Ishikawa (cell line): ENCODE results near the gene CHP1.

Source experiments
- CEBPB ChIP-seq: IDR thresholded peaks from 2 replicates; pipeline ENCODE4 v1.6.1; 2012
- CREB1 ChIP-seq: IDR thresholded peaks from 2 replicates; pipeline ENCODE4 v1.6.1; 2012; ENCODE audit warnings: low read depth
- EGR1 ChIP-seq: IDR thresholded peaks from 2 replicates; pipeline ENCODE4 v1.6.1; 2012
- EP300 ChIP-seq: IDR thresholded peaks from 2 replicates; pipeline ENCODE4 v1.6.1; 2012; ENCODE audit warnings: borderline replicate concordance
- FOXM1 ChIP-seq: IDR thresholded peaks from 2 replicates; pipeline ENCODE4 v1.6.1; 2012; ENCODE audit warnings: low read depth, borderline replicate concordance
- NFIC ChIP-seq: IDR thresholded peaks from 2 replicates; pipeline ENCODE4 v1.6.1; 2012
- RAD21 ChIP-seq: IDR thresholded peaks from 2 replicates; pipeline ENCODE4 v1.6.1; 2012; ENCODE audit warnings: low read depth
- TAF1 ChIP-seq: IDR thresholded peaks from 2 replicates; pipeline ENCODE4 v1.6.1; 2012; ENCODE audit warnings: low read depth, mild to moderate bottlenecking
- TCF12 ChIP-seq: IDR thresholded peaks from 2 replicates; pipeline ENCODE4 v1.6.1; 2012; ENCODE audit warnings: low read depth
- TEAD4 ChIP-seq: IDR thresholded peaks from 2 replicates; pipeline ENCODE4 v1.6.1; 2012
- USF1 ChIP-seq: IDR thresholded peaks from 2 replicates; pipeline ENCODE4 v1.6.1; 2012
- YY1 ChIP-seq: IDR thresholded peaks from 2 replicates; pipeline ENCODE4 v1.6.1; 2012; ENCODE audit warnings: low read depth
- ZBTB7A ChIP-seq: IDR thresholded peaks from 2 replicates; pipeline ENCODE4 v1.6.1; 2012; ENCODE audit warnings: low read depth
- TF ChIP-seq, protein P1 (sequence below): IDR thresholded peaks from 2 replicates; pipeline ENCODE4 v1.6.1; 2012; ENCODE audit warnings: low read depth, mild to moderate bottlenecking
- TF ChIP-seq, protein P2 (sequence below): IDR thresholded peaks from 2 replicates; pipeline ENCODE4 v1.6.1; 2012

Gene CHP1

DNA sequence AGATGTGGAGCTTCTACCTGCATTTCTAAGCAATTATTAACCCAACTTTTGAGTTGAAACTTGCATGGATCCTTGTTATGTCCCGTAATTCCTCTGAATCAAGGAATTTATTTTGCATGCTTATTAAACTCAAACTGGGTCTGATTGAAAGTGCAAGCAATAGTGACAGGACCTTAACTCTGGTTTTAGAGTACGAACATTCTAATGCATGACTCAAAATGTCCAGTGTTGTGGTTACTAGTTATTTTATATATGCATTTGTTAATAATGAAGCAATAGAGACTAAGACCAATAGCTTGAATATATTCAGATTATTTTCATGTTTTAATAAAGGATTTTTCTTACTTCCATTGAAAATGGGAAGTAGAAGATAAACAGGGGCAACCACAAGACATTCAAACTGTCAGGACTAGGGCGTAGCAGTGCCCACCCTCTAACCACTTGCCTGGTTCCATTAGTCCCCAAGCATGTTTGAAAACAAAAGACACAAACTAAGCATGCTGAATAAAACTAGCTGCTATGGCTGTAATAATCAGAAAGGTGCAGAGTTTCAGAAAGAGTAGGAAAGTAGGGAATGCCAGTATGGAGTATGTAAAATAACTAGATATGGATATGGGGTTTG is 73.2 kb downstream of the CHP1 start:
- no peak for TF ChIP-seq TAF1
- TF ChIP-seq USF1, result no peak
- TF ChIP-seq TCF12, result no peak
- no peak for TF ChIP-seq ZBTB7A
- TF ChIP-seq CEBPB, result no peak
- no peak for TF ChIP-seq YY1
- no peak for TF ChIP-seq EP300
- TF ChIP-seq CREB1, result no peak
- TF ChIP-seq FOXM1, result no peak

DNA sequence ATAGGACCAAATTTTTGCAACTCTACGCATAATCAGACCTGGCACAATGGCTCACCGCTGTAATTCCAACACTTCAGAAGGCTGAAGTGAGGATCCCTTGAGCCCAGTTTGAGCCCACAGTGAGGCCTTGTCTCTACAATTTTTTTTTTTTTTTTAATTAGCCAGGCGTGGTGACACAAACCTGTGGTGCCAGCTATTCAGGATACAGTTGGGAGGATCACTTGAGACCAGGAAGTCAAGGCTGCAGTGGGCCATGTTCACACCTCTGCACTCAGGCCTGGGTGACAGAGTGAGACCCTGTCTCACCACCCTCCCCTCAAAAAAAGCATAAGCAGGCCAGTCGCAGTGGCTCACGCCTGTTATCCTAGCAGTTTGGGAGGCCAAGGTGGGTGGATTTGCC is 76.6 kb downstream of the CHP1 start:
- TF ChIP-seq YY1 (no peak), EGR1 (no peak), EP300 (no peak), TEAD4 (no peak), TAF1 (no peak), FOXM1 (no peak), NFIC (no peak), USF1 (no peak), TCF12 (no peak), RAD21 (no peak), ZBTB7A (no peak), CREB1 (no peak), CEBPB (no peak)
- TF ChIP-seq, protein P1, sequence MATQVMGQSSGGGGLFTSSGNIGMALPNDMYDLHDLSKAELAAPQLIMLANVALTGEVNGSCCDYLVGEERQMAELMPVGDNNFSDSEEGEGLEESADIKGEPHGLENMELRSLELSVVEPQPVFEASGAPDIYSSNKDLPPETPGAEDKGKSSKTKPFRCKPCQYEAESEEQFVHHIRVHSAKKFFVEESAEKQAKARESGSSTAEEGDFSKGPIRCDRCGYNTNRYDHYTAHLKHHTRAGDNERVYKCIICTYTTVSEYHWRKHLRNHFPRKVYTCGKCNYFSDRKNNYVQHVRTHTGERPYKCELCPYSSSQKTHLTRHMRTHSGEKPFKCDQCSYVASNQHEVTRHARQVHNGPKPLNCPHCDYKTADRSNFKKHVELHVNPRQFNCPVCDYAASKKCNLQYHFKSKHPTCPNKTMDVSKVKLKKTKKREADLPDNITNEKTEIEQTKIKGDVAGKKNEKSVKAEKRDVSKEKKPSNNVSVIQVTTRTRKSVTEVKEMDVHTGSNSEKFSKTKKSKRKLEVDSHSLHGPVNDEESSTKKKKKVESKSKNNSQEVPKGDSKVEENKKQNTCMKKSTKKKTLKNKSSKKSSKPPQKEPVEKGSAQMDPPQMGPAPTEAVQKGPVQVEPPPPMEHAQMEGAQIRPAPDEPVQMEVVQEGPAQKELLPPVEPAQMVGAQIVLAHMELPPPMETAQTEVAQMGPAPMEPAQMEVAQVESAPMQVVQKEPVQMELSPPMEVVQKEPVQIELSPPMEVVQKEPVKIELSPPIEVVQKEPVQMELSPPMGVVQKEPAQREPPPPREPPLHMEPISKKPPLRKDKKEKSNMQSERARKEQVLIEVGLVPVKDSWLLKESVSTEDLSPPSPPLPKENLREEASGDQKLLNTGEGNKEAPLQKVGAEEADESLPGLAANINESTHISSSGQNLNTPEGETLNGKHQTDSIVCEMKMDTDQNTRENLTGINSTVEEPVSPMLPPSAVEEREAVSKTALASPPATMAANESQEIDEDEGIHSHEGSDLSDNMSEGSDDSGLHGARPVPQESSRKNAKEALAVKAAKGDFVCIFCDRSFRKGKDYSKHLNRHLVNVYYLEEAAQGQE, result no peak
- TF ChIP-seq, protein P2, sequence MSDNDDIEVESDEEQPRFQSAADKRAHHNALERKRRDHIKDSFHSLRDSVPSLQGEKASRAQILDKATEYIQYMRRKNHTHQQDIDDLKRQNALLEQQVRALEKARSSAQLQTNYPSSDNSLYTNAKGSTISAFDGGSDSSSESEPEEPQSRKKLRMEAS, result no peak

DNA sequence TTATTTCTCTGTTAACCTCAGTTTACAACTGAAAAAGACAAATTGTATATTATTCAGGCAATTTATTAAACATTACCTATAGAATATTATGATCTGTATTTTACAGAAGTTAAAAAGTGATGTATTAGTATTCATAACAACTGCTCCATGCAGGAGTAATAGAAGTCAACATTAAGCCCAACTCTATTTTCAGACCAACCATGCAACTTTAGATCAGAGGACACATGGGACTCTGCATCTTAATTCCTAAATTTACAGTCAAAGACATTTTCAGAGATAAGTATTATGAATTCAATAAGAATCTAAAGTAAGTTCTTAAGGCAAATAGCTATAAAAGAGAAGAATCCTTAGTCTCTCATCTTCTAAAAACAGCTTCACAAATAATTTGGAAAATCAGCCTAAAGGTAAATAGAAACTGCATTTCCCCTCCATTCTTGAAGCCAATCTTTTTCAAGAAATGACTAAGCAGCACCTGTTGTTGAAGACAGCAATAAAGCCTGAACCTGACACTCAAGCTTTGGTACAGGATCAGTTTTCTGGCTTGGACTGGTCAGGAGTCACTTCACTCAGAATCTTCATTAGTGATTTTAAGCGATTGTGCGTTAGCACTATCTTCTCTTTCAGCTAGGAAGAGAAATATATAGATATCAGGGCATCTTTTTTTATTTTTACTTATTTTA is 78.3 kb downstream of the CHP1 start:
- TF ChIP-seq TCF12, result no peak
- TF ChIP-seq NFIC, result no peak
- TF ChIP-seq, protein P2, result no peak
- TF ChIP-seq, protein P1, result no peak
- no peak for TF ChIP-seq YY1
- TF ChIP-seq USF1, result no peak
- TF ChIP-seq TAF1, result no peak

DNA sequence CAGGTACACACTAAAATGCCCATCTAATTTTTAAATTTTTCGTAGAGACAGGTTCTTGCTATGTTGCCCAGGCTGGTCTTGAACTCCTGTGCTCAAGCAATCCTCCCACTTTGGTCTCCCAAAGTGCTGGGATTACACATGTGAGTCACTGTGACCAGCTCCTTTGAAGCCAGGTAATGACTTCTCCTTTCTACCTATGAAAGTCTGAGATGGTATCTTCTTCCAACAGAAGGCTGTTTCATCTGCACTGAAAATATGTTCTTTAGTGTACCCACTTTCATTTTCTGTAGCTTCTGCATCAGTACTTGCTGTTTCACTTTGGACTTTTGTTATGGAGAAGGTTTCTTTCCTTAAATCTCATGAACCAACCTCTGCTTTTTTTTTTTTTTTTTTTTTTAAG is 92.5 kb downstream of the CHP1 start:
- TF ChIP-seq, protein P1, result no peak
- TF ChIP-seq NFIC, result no peak
- TF ChIP-seq ZBTB7A, result no peak
- TF ChIP-seq RAD21, result no peak
- no peak for TF ChIP-seq CREB1
- TF ChIP-seq TEAD4, result no peak
- no peak for TF ChIP-seq TAF1
- no peak for TF ChIP-seq FOXM1
- TF ChIP-seq EGR1, result no peak
- TF ChIP-seq, protein P2, result no peak
- TF ChIP-seq YY1, result no peak
- TF ChIP-seq USF1, result no peak
- TF ChIP-seq TCF12, result no peak
- TF ChIP-seq EP300, result no peak
- TF ChIP-seq CEBPB, result no peak
